Stomach (tissue), 4 donors: ENCODE data around the gene TBC1D20.

Experiments used
- EP300 ChIP-seq: sonication (generic); formaldehyde crosslinking; IDR thresholded peaks from one replicate; pipeline ENCODE4 v1.6.1; 2017; ENCODE audit warnings: antibody characterized with exemption
- POLR2A ChIP-seq, 4 donors: fragments of 450-650 bp; IDR thresholded peaks; one replicate each; pipeline ENCODE4 v1.6.1; 2016; ENCODE audit warnings: antibody characterized with exemption in 4 of 4, control low read depth in 2 of 4, mild to moderate bottlenecking in 1 of 4, moderate library complexity in 1 of 4
- POLR2AphosphoS5 ChIP-seq, 3 donors: sonication (generic); formaldehyde crosslinking; IDR thresholded peaks; one replicate each; pipeline ENCODE4 v1.6.1; 2016; ENCODE audit warnings: antibody characterized with exemption in 3 of 3
- TF ChIP-seq, protein P1 (sequence below), 7 experiments: fragments of 450-650 bp in 4 of 7; fragments of 200-600 bp in 3 of 7; sonication (generic) in 3 of 7; IDR thresholded peaks; one replicate each; pipeline ENCODE4 v1.5.1; 2016 to 2019; ENCODE audit warnings: antibody characterized with exemption in 7 of 7, control low read depth in 2 of 7, mild to moderate bottlenecking in 1 of 7

- TF ChIP-seq POLR2A (IDR thresholded peaks at IDR 0.05) (no peak), POLR2AphosphoS5 (IDR thresholded peaks at IDR 0.05) (no peak), EP300 (no peak)
- TF ChIP-seq, protein P1, sequence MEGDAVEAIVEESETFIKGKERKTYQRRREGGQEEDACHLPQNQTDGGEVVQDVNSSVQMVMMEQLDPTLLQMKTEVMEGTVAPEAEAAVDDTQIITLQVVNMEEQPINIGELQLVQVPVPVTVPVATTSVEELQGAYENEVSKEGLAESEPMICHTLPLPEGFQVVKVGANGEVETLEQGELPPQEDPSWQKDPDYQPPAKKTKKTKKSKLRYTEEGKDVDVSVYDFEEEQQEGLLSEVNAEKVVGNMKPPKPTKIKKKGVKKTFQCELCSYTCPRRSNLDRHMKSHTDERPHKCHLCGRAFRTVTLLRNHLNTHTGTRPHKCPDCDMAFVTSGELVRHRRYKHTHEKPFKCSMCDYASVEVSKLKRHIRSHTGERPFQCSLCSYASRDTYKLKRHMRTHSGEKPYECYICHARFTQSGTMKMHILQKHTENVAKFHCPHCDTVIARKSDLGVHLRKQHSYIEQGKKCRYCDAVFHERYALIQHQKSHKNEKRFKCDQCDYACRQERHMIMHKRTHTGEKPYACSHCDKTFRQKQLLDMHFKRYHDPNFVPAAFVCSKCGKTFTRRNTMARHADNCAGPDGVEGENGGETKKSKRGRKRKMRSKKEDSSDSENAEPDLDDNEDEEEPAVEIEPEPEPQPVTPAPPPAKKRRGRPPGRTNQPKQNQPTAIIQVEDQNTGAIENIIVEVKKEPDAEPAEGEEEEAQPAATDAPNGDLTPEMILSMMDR (IDR thresholded peaks at IDR 0.05) = no peak
Measured at GRCh38 chr20:397432-398237, 64.7 kb downstream of the TBC1D20 start.
